Osteocyte (in vitro differentiated cells): Measurements from ENCODE around the gene FFAR1. TPM values are rescaled to one million over a fixed set of nuclear protein-coding genes. Genes with fewer than 3 reads are reported as not detected.
A peak's percentile ranks its signal among the peaks of the same experiment; 100 is the strongest.

ENCODE experiments used
- DNase-seq: peaks from one replicate; pipeline ENCODE4 v3.0.0; 2021; ENCODE audit warnings: mixed read lengths; ENCODE audit not compliant: unreplicated experiment; ENCODE audit errors: extremely low spot score
- H3K27ac Mint-ChIP-seq: one replicate; pipeline ENCODE4 v1.8.0; 2021; ENCODE audit warnings: mild to moderate bottlenecking, mixed read lengths; ENCODE audit not compliant: unreplicated experiment
- H3K27me3 Mint-ChIP-seq: one replicate; pipeline ENCODE4 v1.8.0; 2021; ENCODE audit warnings: mixed read lengths; ENCODE audit not compliant: unreplicated experiment
- H3K36me3 Mint-ChIP-seq: one replicate; pipeline ENCODE4 v1.8.0; 2021; ENCODE audit warnings: mixed read lengths; ENCODE audit not compliant: unreplicated experiment
- H3K4me1 Mint-ChIP-seq: one replicate; pipeline ENCODE4 v1.8.0; 2021; ENCODE audit warnings: mixed read lengths; ENCODE audit not compliant: unreplicated experiment
- H3K4me3 Mint-ChIP-seq: one replicate; pipeline ENCODE4 v1.8.0; 2021; ENCODE audit warnings: mild to moderate bottlenecking, moderate library complexity, mixed read lengths; ENCODE audit not compliant: unreplicated experiment
- H3K9me3 Mint-ChIP-seq: one replicate; pipeline ENCODE4 v1.8.0; 2021; ENCODE audit warnings: mixed read lengths; ENCODE audit not compliant: unreplicated experiment
- CTCF ChIP-seq: fragments of 200-600 bp; sonication (generic); IDR thresholded peaks from 2 replicates; pipeline ENCODE4 v1.5.0; 2021; ENCODE audit warnings: antibody characterized with exemption, mild to moderate bottlenecking, moderate library complexity
- total RNA-seq: library from RNA; stranded (reverse); gene quantifications from 2 replicates; pipeline ENCODE4 v1.2.1, GENCODE V29; 2021

Gene FFAR1
- total RNA-seq, 1 donor from 2014 or later: not detected

GRCh38 chr19:35306473-35307246 is 41.0 kb upstream of the FFAR1 start:
- DNase-seq: no peak
- Mint-ChIP-seq H3K9me3 (no peaks in the 10 kb centered on the region), H3K27me3 (peaks cover 4% of the 10 kb centered on the region), H3K27ac (no peak overlapping the region), H3K4me3 (no peak overlapping the region), H3K4me1 (no peaks in the 10 kb centered on the region), H3K36me3 (no peaks in the 10 kb centered on the region)
- peak; percentile 43 for TF ChIP-seq CTCF

GRCh38 chr19:35307931-35308330 is 39.8 kb upstream of the FFAR1 start:
- Mint-ChIP-seq H3K9me3 (no peaks in the 10 kb centered on the region), H3K27ac (no peak overlapping the region), H3K36me3 (no peaks in the 10 kb centered on the region), H3K4me3 (no peak overlapping the region), H3K4me1 (no peaks in the 10 kb centered on the region), H3K27me3 (peaks cover 4% of the 10 kb centered on the region)
- no peak for TF ChIP-seq CTCF
- DNase-seq: no peak

- Mint-ChIP-seq H3K27ac (no peak overlapping the region), H3K4me3 (no peak overlapping the region), H3K9me3 (no peaks in the 10 kb centered on the region), H3K4me1 (peaks cover 1% of the 10 kb centered on the region), H3K27me3 (peaks cover 4% of the 10 kb centered on the region), H3K36me3 (no peaks in the 10 kb centered on the region)
- no peak for DNase-seq
- no peak for TF ChIP-seq CTCF
These were observed 38.8 kb upstream of the FFAR1 start for GRCh38 chr19:35308910-35309309.

GRCh38 chr19:35309481-35310279 is 38.0 kb upstream of the FFAR1 start:
- Mint-ChIP-seq H3K9me3 (no peaks in the 10 kb centered on the region), H3K27ac (no peak overlapping the region), H3K27me3 (peaks cover 4% of the 10 kb centered on the region), H3K4me3 (no peak overlapping the region), H3K36me3 (no peaks in the 10 kb centered on the region), H3K4me1 (peaks cover 1% of the 10 kb centered on the region)
- TF ChIP-seq CTCF: no peak
- no peak for DNase-seq

GRCh38 chr19:35310331-35310730 is 37.4 kb upstream of the FFAR1 start:
- Mint-ChIP-seq H3K9me3 (no peaks in the 10 kb centered on the region), H3K27me3 (peaks cover 4% of the 10 kb centered on the region), H3K27ac (no peak overlapping the region), H3K4me3 (no peak overlapping the region), H3K4me1 (peaks cover 1% of the 10 kb centered on the region), H3K36me3 (no peaks in the 10 kb centered on the region)
- no peak for TF ChIP-seq CTCF
- DNase-seq: no peak
